Type B pancreatic cell (in vitro differentiated cells): ENCODE results near the gene SYNE2. TPM values are rescaled to one million over a fixed set of nuclear protein-coding genes. Genes with fewer than 3 reads are reported as not detected.
A peak's percentile ranks its signal among the peaks of the same experiment; 100 is the strongest.

Source experiments
- DNase-seq: peaks from one replicate; pipeline ENCODE4 v3.0.0; 2021; ENCODE audit warnings: mixed read lengths; ENCODE audit not compliant: unreplicated experiment; ENCODE audit errors: extremely low spot score
- H3K27ac Mint-ChIP-seq: 2 replicates; pipeline ENCODE4 v1.8.0; 2021; ENCODE audit warnings: mild to moderate bottlenecking, mixed read lengths
- H3K27me3 Mint-ChIP-seq: 2 replicates; pipeline ENCODE4 v1.8.0; 2021; ENCODE audit warnings: mixed read lengths
- H3K36me3 Mint-ChIP-seq: 2 replicates; pipeline ENCODE4 v1.8.0; 2021; ENCODE audit warnings: mixed read lengths
- H3K4me1 Mint-ChIP-seq: one replicate; pipeline ENCODE4 v1.8.0; 2021; ENCODE audit warnings: mixed read lengths; ENCODE audit not compliant: unreplicated experiment
- H3K4me3 Mint-ChIP-seq: 2 replicates; pipeline ENCODE4 v1.8.0; 2021; ENCODE audit warnings: mild to moderate bottlenecking, mixed read lengths
- H3K9me3 Mint-ChIP-seq: 2 replicates; pipeline ENCODE4 v1.8.0; 2021; ENCODE audit warnings: mixed read lengths
- CTCF ChIP-seq: fragments of 200-600 bp; sonication (generic); conservative IDR thresholded peaks from 2 replicates; pipeline ENCODE4 v1.5.0; 2021; ENCODE audit warnings: antibody characterized with exemption, mild to moderate bottlenecking
- total RNA-seq: library from RNA; stranded (reverse); gene quantifications from 2 replicates; pipeline ENCODE4 v1.2.1, GENCODE V29; 2021; ENCODE audit warnings: low replicate concordance

SYNE2 gene
- total RNA-seq, 1 donor from 2014 or later, result 75.1 TPM

GRCh38 chr14:64213853-64214570, 361.2 kb downstream of the SYNE2 start:
- peak overlapping the region; percentile 98 for H3K27ac Mint-ChIP-seq
- no peak overlapping the region for H3K4me3 Mint-ChIP-seq
- H3K36me3 Mint-ChIP-seq, result peaks cover 39% of the 10 kb centered on the region
- peaks cover 5% of the 10 kb centered on the region for H3K4me1 Mint-ChIP-seq
- H3K9me3 Mint-ChIP-seq, result no peaks in the 10 kb centered on the region
- no peak for TF ChIP-seq CTCF
- DNase-seq, result no peak
- no peaks in the 10 kb centered on the region for H3K27me3 Mint-ChIP-seq

GRCh38 chr14:64215274-64215673, 362.5 kb downstream of the SYNE2 start:
- no peak for DNase-seq
- no peak overlapping the region for H3K27ac Mint-ChIP-seq
- peaks cover 39% of the 10 kb centered on the region for H3K36me3 Mint-ChIP-seq

GRCh38 chr14:64215978-64216377, 363.2 kb downstream of the SYNE2 start:
- no peak for DNase-seq
- TF ChIP-seq CTCF, result no peak
- Mint-ChIP-seq H3K4me3 (no peak overlapping the region), H3K27ac (no peak overlapping the region), H3K36me3 (peaks cover 38% of the 10 kb centered on the region), H3K9me3 (no peaks in the 10 kb centered on the region), H3K4me1 (peaks cover 5% of the 10 kb centered on the region), H3K27me3 (no peaks in the 10 kb centered on the region)

More at GRCh38 chr14:64215274-64215673, 362.5 kb downstream of the SYNE2 start:
- TF ChIP-seq CTCF, result no peak
- no peaks in the 10 kb centered on the region for H3K9me3 Mint-ChIP-seq
- peaks cover 5% of the 10 kb centered on the region for H3K4me1 Mint-ChIP-seq
- no peak overlapping the region for H3K4me3 Mint-ChIP-seq
- H3K27me3 Mint-ChIP-seq, result no peaks in the 10 kb centered on the region

- Mint-ChIP-seq H3K27ac (no peak overlapping the region), H3K4me1 (peaks cover 5% of the 10 kb centered on the region), H3K9me3 (no peaks in the 10 kb centered on the region), H3K36me3 (peaks cover 34% of the 10 kb centered on the region), H3K4me3 (no peak overlapping the region), H3K27me3 (no peaks in the 10 kb centered on the region)
- no peak for TF ChIP-seq CTCF
- DNase-seq, result no peak
Measured at GRCh38 chr14:64217308-64217707, 364.5 kb downstream of the SYNE2 start.

- Mint-ChIP-seq H3K36me3 (peaks cover 31% of the 10 kb centered on the region), H3K9me3 (no peaks in the 10 kb centered on the region), H3K4me3 (no peak overlapping the region), H3K27me3 (no peaks in the 10 kb centered on the region), H3K4me1 (peaks cover 5% of the 10 kb centered on the region), H3K27ac (no peak overlapping the region)
- DNase-seq, result no peak
- no peak for TF ChIP-seq CTCF
Measured at GRCh38 chr14:64217834-64218233, 365.0 kb downstream of the SYNE2 start.
